ELR (cell line): ENCODE results near the gene HMX3.
"Not testable (repeated sequence)": the region's sequence is repeated elsewhere in the genome, so short reads cannot be mapped to it uniquely, and the experiment has no call there.

Experiments used
- DNase-seq: peaks from one replicate; pipeline ENCODE4 v3.0.0-alpha.2; 2015; ENCODE audit warnings: low read depth

HMX3 gene

GRCh38 chr10:123148414-123149161 is 12.8 kb downstream of the HMX3 start:
- DNase-seq = no peak

GRCh38 chr10:123149162-123149567 is 13.4 kb downstream of the HMX3 start:
- no peak for DNase-seq

DNA sequence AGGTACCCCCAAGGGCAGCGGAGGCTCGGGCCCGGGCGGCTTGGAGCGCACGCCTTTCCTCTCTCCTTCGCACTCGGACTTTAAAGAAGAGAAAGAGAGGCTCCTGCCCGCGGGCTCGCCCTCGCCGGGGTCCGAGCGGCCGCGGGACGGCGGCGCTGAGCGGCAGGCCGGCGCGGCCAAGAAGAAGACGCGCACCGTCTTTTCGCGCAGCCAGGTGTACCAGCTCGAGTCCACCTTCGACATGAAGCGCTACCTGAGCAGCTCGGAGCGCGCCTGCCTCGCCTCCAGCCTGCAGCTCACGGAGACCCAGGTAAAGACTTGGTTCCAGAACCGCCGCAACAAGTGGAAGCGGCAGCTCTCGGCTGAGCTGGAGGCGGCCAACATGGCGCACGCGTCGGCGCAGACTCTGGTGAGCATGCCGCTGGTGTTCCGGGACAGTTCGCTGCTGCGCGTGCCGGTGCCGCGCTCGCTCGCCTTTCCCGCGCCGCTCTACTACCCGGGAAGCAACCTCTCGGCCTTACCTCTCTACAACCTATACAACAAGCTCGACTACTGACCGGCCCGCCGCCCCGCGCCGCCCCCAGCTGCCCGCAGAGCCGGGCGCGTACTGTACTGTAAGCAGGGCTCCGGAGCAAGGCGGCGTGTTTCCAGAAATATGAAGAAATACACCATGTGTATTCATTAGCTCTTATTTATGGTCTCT is 13.9 kb downstream of the HMX3 start:
- peak; percentile 43 for DNase-seq

DNA sequence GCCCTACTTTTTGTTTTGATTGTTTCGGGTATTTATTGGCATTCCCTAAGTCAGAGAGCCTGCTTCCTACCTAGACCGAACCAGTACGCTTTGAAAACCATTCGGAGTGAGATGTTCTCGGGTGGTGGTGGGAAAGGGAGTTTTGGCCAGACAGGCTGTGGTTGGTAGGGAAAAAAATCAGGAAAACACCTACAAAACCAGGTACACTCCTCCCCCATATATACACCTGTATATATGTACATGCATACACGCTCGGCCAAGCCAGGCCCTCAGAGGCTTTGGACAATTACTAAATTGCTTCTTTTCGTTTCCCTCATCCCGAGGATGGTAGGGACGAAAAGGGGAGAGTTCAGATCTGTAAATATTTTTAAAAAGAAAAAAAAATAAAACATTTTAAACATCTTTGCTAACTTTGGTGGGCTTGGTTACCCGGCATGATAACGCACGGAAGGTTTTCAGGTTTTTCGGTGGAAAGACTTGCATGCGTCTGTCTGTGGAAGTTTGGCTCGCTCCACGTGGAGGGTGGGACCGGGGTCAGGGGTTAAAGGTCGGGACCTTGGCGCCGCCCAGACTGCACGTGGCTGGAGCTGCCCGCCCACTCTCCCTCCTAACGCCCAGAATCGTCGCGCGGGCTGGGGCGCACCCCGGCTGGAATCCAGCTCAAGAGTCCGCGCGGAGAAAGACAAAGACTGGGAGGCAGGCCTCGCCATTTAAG is 14.7 kb downstream of the HMX3 start:
- no peak for DNase-seq

DNA sequence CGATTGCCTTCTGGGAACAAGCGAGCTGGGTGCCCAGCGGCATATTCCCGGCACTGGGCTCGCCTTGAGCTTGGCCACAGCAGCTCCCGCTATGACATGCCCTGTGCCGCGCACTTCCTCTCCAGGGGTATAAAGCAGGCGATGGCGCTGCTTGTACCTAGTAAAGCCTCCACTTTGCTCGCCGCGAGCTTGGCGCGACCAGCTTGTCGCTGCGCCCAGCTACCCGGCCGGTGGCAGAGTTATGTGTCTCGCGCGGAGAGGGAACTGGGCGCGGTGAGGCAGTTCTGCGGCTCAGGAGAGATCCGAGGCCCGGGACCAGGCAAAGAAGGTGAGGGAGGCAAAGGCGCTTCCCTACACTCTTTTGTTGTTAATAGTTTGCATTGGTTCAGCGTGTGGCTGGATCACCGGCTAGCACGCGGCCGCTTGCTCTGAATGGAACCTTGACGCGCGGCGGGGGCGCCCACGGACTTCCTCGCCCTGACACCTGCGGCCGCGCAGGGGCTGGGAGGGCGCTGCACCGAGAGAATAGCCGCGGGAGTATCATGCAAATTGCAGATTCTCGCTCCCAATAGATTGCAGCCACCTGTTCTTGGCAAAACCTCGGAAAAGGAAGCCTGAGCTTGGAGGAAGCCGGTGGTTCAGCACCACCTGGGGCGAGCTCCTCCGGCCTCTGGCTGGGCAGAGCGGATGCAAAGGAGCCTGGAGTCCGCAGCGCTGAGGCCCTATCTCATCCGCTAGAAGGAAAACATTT is 15.4 kb downstream of the HMX3 start:
- no peak for DNase-seq

- no peak for DNase-seq
These were observed 16.0 kb downstream of the HMX3 start for GRCh38 chr10:123151737-123152135.

DNA sequence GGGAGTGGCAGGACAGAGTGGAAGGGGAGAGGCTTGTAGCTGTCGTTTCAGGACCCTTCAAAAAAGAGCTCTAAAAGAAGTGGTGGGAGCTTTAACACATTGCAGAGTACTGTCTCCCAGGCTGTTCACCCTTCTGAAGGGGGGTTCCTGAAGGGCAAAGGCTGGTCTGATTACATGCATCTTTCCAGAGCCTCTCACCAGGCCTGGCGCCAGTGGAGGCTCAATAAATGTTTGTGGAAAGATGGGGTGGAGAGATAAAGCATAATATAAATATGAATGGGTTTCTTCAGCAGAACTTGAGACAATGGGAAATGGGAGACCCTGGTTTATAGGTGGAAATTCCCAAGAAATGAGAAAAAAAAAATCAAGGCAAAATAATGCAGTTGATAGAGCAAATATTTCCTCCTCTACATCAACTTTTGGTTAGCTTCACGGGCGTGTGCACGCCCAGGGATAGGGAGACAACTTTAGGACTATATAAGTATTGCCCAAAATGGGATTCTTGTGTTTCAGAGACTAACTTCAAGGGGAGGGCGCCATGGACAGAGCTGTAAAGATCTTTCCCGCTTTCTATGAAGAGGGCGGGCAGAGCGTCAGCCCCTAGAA is 17.8 kb downstream of the HMX3 start:
- DNase-seq = no peak

GRCh38 chr10:123154092-123154710 is 18.4 kb downstream of the HMX3 start, which contains the start of gene BUB3:
Gene BUB3, plus strand, starts transcription at chr10:123154402. Its CDS starts 516 bp downstream, at chr10:123154918.
- DNase-seq = peak; percentile 100

GRCh38 chr10:123154711-123155505 is 19.1 kb downstream of the HMX3 start:
- DNase-seq = peak; percentile 66

DNA sequence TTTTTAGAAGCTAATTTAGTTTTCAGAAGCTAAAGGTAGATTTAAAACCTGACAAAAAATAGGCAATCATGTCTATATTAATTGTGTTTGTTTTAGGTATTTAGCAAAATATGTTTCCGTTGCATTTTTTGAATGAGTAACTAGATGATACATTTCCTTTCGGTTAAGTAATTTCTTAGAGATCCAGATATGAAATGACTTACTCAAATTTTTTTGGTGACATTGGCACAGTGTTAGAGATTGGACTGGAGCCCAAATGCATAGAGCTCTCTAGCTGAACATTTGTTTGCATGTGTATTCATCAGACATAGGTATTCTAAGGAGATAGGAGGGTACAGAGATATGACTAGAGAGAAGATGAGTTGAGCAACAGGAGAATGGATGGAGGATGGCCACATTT is 20.3 kb downstream of the HMX3 start:
- DNase-seq = peak; percentile 77

DNA sequence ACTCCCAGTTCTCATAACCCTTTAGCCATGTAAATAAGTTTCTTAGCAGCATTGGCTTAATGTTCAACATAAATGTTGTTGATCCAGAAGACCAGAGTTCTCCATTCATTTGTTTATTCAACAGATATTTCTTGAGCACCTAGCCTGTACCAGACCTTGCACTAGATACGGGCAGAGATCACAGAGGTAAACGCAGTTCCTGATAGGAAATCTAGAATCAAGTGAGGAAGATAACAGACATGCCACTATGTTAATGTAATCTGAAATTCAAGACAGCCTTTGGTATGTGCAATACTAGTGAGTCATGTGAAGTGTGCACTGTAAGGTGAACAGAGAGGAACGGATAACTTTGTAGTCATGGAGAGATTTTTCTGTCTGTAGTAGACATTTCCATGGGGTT is 21.4 kb downstream of the HMX3 start:
- peak; percentile 79 for DNase-seq

DNA sequence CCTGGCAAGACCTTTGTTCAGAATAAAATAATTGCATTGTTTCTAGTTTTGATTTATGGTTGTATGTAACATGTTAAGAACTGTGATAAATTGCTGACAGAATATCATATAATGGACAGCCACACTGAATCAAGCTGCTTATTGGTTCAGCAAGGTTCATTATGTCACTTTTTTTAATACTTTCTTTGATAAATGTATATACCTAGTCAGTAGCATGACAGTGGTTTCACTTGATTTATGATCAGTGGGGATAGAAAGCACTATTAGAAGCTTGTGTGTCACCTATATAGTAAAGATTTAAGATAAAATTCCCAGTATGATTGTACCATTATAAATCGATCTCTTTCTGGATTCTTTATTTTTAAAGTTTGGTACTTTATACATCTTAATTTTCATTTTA is 22.9 kb downstream of the HMX3 start:
- no peak for DNase-seq

DNA sequence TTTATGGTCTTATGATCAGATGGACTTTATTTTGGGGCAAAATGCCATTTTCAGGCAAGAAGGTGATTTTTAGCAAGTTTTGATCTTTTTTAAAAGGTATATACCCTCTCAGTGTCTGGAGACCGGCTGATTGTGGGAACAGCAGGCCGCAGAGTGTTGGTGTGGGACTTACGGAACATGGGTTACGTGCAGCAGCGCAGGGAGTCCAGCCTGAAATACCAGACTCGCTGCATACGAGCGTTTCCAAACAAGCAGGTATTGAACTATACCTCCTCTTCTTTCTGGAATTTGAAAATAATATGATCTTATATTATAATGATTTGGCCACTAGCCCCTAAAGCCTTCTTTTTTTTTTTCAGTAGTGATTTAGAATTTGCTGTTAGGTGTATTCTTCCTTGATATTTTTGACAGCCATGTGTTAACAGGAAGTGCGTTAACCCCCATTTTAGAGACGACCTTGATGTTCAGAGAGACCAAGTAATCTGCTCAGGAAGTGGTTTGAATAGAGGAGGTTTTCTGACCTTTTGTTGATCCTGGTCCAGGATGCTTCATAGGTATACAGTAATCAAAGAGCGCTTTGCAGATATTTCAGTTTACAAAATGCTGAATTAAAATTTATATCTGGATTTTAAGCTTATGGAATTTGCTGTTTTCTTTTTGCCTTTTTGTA is 24.7 kb downstream of the HMX3 start:
- no peak for DNase-seq

GRCh38 chr10:123164319-123164718 is 28.5 kb downstream of the HMX3 start:
- DNase-seq = no peak

- DNase-seq = no peak
These were observed 29.8 kb downstream of the HMX3 start for GRCh38 chr10:123165445-123166072.

DNA sequence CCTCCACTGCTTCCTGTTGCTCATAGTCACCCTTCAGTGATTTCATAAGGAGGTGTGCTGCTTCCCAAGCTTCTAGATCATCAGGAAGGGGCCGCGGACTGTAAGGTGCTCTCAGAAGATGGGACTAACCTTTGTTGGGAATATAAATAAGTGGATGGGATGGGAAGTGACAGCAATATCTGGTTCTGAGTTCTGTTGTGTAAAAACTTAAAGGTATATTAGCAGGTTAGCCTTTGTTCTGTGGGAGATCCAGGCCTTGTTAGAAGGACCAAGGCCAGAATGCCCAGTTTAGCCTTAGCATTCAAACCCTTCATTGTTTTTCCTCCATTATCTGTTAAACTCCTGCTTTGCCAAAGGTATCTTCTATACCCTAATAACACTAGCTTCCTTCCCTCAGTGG is 30.8 kb downstream of the HMX3 start:
- DNase-seq = no peak

GRCh38 chr10:123170961-123171360 is 35.2 kb downstream of the HMX3 start:
- DNase-seq = no peak

DNA sequence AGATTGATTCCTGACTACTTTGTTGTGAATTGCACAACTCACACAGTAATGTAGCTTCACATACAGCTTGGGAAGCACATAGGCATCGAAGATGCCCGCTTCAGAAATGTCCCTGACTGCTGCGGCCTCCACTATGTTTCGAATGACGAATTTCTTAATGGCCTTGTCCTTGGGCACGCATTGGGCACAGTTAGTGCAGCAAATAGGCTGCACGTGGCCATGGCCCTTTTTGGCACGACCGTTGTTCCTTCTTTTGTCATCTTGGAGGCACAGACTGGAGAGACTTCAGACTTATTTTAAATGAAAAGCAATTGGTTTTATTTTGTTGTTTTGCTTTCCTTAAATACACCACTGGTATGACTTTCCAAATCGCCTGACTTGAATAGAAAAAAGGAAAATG is 35.8 kb downstream of the HMX3 start:
- DNase-seq = not testable (repeated sequence)
